Measurements from ENCODE around the gene DUOX2. TPM values are rescaled to one million over a fixed set of nuclear protein-coding genes. Genes with fewer than 3 reads are reported as not detected.
"Not testable (repeated sequence)": the region's sequence is repeated elsewhere in the genome, so short reads cannot be mapped to it uniquely, and the experiment has no call there.

Gene DUOX2
- total RNA-seq, 4 donors from 2014 or later: 0.19 to 3.3 (median 1.6) TPM

DNA sequence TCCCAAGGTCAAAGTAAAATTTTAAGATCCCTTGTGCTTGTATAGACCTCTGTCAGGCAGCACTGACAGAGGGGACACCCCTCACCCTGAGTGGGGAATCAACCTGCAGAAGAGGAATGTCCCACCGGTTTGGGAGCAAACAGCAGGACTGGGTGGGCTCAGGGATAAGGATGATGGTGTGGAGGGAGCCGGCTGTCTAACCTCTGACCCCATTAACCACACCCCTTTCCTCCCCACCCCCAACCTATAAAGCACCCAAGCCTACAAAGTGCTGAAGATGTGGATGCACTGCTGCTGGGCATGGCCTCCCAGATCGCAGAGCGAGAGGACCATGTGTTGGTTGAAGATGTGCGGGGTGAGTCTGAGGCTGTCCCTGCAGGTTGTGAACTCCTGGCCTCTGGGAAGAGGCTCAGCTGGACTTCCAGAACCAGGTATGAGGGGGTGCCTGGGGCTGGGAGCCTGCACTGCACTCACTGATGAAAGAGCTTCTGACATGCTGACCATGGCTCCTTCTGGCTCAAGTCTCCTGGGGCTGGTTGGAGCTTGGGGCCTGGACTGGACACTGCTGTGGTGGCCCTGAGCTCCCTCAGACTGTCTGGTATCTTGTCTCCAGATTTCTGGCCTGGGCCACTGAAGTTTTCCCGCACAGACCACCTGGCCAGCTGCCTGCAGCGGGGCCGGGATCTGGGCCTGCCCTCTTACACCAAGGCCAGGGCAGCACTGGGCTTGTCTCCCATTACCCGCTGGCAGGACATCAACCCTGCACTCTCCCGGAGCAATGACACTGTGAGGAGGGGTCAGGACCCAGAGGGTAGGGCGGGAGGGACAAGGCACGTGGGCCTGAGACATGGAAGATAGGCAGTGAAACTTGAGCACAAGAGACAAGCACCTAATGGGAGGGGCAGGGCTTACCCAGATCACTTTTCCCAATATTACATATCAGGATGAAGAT is 25.1 kb upstream of the DUOX2 start:
- no peak for DNase-seq
- Histone ChIP-seq H3K4me1 (peaks cover 0 to 9% (median 4%) of the 10 kb centered on the region in 4 donors), H3K27me3 (peaks cover 0 to 8% of the 10 kb centered on the region in 2 donors), H3K4me3 (no peak overlapping the region), H3K9me3 (no peaks in the 10 kb centered on the region), H3K36me3 (no peaks in the 10 kb centered on the region), H3K27ac (no peak overlapping the region)
- no peak for TF ChIP-seq POLR2A (IDR thresholded peaks at IDR 0.05)
- TF ChIP-seq CTCF (IDR thresholded peaks at IDR 0.05): no peak

DNA sequence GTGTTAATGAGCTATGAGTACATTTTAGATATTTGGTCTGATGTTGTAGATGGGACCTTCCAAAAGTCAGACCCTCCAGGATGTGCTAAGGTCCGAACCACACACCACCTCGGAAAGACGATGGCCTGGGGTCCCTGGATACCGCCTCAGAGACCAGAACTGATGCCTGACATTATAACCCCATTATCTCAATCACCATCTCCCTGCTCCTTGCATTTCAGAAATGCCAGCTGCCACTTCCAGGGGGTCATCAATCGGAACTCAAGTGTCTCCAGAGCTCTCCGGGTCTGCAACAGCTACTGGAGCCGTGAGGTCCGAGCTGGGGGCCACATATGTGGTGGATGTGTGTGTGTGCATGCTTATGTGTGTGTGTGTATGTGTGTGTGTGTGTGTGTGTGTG is 23.7 kb upstream of the DUOX2 start:
- Histone ChIP-seq H3K36me3 (no peaks in the 10 kb centered on the region), H3K27me3 (peaks cover 0 to 8% of the 10 kb centered on the region in 2 donors), H3K9me3 (no peaks in the 10 kb centered on the region), H3K4me3 (no peak overlapping the region), H3K4me1 (peaks cover 0 to 9% (median 4%) of the 10 kb centered on the region in 4 donors), H3K27ac (no peak overlapping the region)
- DNase-seq: no peak
- TF ChIP-seq CTCF (IDR thresholded peaks at IDR 0.05): no peak
- TF ChIP-seq POLR2A (IDR thresholded peaks at IDR 0.05): no peak

DNA sequence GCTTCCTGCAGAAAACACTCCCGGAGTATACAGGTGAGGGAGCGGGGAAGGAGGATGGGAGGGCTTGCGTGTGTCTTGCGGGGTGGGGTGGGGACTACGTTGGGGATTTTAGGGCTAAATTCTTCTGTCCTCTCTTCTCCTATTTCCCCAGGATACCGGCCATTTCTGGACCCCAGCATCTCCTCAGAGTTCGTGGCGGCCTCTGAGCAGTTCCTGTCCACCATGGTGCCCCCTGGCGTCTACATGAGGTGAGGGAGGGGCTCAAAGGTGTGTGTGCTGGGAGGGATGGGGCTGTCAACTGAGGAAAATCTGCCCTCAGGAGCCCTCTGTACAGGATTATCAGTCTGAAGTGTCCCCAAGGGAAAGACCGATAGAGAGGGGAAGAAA is 22.4 kb upstream of the DUOX2 start:
- TF ChIP-seq POLR2A (IDR thresholded peaks at IDR 0.05) (no peak), CTCF (IDR thresholded peaks at IDR 0.05) (peak in 1 of 6 experiments; percentile 17)
- H3K9me3 ChIP-seq: no peaks in the 10 kb centered on the region
- H3K4me1 ChIP-seq: peaks cover 0 to 9% (median 4%) of the 10 kb centered on the region in 4 donors
- H3K27ac ChIP-seq: no peak overlapping the region
- H3K36me3 ChIP-seq: no peaks in the 10 kb centered on the region
- H3K4me3 ChIP-seq: no peak overlapping the region
- DNase-seq: no peak
- H3K27me3 ChIP-seq: peaks cover 0 to 8% of the 10 kb centered on the region in 2 donors

DNA sequence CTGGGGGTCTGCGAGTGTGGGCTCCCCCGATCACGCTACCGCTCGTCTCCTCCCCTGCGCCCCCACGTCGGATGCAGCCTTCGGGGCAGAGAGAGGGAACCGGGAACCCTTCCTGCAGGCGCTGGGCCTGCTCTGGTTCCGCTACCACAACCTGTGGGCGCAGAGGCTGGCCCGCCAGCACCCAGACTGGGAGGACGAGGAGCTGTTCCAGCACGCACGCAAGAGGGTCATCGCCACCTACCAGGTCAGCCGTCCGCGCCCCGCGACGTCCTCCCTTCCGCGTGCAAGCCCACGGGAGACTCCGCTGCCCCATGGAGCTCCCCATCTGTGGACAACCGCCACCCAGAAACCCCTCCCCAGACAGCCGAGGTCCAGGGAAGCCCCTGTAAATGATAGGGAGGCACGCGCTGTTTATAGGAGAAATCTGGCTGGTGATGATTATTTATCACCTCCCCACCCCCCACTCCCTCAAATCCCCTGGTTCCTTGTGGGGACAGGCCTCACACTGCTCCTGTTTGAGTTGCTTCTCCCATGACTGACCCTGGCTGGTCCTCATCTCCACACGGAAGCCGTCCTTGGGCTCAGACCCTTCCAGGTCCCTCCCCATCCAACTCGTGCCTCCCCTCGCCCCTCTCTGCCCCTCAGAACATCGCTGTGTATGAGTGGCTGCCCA is 21.9 kb upstream of the DUOX2 start:
- H3K9me3 ChIP-seq, H3K27me3 ChIP-seq, H3K4me1 ChIP-seq, H3K36me3 ChIP-seq, DNase-seq, H3K27ac ChIP-seq: not testable (repeated sequence)
- H3K4me3 ChIP-seq: peak overlapping the region in 2 of 4 donors; percentile 33 to 43

- peaks cover 0 to 9% (median 4%) of the 10 kb centered on the region in 4 donors for H3K4me1 ChIP-seq
- H3K27me3 ChIP-seq: peaks cover 0 to 8% of the 10 kb centered on the region in 2 donors
- H3K4me3 ChIP-seq: peak overlapping the region; percentile 3 to 43 (median 28)
- TF ChIP-seq POLR2A (IDR thresholded peaks at IDR 0.05) (no peak), CTCF (IDR thresholded peaks at IDR 0.05) (peak in 4 of 6 experiments; percentile 26 to 49 (median 32))
- H3K36me3 ChIP-seq: no peaks in the 10 kb centered on the region
- DNase-seq: peak in 1 of 3 donors; percentile 62
- no peaks in the 10 kb centered on the region for H3K9me3 ChIP-seq
- no peak overlapping the region for H3K27ac ChIP-seq
Observed at GRCh38 chr15:45134682-45135604, 21.0 kb upstream of the DUOX2 start.
